Measurements from ENCODE around the gene AGAP3.

DNA sequence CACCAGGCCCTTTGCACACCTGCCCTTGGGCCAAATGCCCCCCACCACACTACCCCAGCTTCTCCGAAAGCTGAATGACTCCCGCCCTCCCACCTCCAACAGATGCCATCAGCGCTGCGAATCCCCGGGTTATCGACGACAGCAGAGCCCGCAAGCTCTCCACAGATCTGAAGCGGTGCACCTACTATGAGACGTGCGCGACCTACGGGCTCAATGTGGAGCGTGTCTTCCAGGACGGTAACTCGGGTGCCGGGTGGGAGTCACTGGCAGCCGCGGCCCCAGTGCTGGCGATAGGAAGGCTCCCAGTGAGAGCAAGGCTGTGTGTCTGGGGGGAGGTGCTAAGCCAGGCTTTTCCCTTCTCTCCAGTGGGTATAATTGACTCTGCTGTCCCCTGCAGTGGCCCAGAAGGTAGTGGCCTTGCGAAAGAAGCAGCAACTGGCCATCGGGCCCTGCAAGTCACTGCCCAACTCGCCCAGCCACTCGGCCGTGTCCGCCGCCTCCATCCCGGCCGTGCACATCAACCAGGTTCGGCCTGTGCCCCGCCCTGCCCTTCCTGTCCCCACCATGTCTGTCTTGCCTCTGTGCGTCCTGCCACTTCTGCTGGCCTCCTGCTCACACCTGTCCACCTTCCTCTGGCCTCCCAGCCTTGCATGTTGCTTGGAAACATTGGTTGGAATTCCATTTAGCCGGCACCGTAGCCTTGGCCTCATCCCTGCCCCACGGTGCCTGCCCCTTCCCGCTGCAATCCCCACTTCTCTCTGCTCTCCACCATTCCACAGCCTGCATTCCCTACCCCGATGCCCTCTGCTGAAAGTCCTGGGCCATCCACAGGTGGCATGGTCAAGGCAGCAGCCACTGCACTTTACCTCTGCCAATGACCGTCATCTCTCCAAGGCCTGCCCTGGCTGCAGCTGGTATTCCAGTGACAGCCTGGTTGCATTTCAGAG lies 32.1 kb downstream of the AGAP3 start:
- no peak for TF ChIP-seq EZH2phosphoT487 (IDR thresholded peaks at IDR 0.05; ENCODE audit: low read depth)
- TF ChIP-seq, protein P1, sequence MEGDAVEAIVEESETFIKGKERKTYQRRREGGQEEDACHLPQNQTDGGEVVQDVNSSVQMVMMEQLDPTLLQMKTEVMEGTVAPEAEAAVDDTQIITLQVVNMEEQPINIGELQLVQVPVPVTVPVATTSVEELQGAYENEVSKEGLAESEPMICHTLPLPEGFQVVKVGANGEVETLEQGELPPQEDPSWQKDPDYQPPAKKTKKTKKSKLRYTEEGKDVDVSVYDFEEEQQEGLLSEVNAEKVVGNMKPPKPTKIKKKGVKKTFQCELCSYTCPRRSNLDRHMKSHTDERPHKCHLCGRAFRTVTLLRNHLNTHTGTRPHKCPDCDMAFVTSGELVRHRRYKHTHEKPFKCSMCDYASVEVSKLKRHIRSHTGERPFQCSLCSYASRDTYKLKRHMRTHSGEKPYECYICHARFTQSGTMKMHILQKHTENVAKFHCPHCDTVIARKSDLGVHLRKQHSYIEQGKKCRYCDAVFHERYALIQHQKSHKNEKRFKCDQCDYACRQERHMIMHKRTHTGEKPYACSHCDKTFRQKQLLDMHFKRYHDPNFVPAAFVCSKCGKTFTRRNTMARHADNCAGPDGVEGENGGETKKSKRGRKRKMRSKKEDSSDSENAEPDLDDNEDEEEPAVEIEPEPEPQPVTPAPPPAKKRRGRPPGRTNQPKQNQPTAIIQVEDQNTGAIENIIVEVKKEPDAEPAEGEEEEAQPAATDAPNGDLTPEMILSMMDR (IDR thresholded peaks at IDR 0.05; ENCODE audit: low read depth, low read length): no peak

Measured in OCI-LY3 (cell line).